ENCODE measurements around the gene FARSB. TPM values are rescaled to one million over a fixed set of nuclear protein-coding genes. Genes with fewer than 3 reads are reported as not detected.
A peak's percentile ranks its signal among the peaks of the same experiment; 100 is the strongest.

FARSB gene
- total RNA-seq, 4 donors from 2014 or later, result 11.1 to 14.3 (median 13.0) TPM

DNA sequence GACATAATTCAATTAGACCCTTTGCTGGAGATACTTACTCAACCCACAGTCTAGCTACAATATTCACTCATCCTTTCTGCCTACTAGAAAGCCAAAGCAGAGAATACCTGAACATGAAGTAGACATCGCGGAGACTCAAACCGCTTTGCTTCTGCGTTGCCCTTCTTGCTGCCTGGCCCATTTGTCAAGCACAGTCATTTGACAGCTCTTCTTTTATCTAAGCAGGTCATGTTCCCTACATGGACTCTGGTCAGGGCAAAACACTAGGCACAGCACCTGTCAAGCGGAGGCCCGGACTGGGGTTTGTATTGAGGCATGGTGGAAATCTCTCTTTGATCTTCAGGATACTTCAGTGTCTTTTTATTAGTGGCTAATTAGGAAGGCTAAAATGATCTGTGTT is 89.7 kb downstream of the FARSB start:
- no peaks in the 10 kb centered on the region for H3K9me3 ChIP-seq
- ATAC-seq, result no peak
- H3K4me1 ChIP-seq, result peaks cover 0 to 26% (median 0%) of the 10 kb centered on the region in 3 donors
- H3K4me3 ChIP-seq, result no peak overlapping the region
- WGBS, 2 donors (ENCODE audit: low coverage in 1 of 2), result 80% methylated on average over 1 of the region's 6 CpGs; no CpG with 5 or more reads in 1 of the 2 donors
- H3K27me3 ChIP-seq, result no peaks in the 10 kb centered on the region
- no peak for TF ChIP-seq CTCF (IDR thresholded peaks at IDR 0.05)
- TF ChIP-seq POLR2A (IDR thresholded peaks at IDR 0.05), result no peak
- no peak for TF ChIP-seq POLR2AphosphoS5 (IDR thresholded peaks at IDR 0.05)
- TF ChIP-seq EP300 (IDR thresholded peaks at IDR 0.05), result no peak
- peaks cover 0 to 13% of the 10 kb centered on the region in 2 donors for H3K36me3 ChIP-seq
- no peak overlapping the region for H3K27ac ChIP-seq

- peaks cover 0 to 8% (median 0%) of the 10 kb centered on the region in 3 donors for H3K4me1 ChIP-seq
- H3K4me3 ChIP-seq, result no peak overlapping the region
- no peaks in the 10 kb centered on the region for H3K9me3 ChIP-seq
- TF ChIP-seq POLR2A (IDR thresholded peaks at IDR 0.05), result no peak
- 80 to 93% methylated on average over 6 of the region's 6 CpGs for WGBS, 2 donors (ENCODE audit: low coverage in 1 of 2)
- peaks cover 0 to 9% of the 10 kb centered on the region in 2 donors for H3K36me3 ChIP-seq
- H3K27ac ChIP-seq, result no peak overlapping the region
- no peaks in the 10 kb centered on the region for H3K27me3 ChIP-seq
- ATAC-seq, result no peak
Observed at GRCh38 chr2:222563936-222564335, 92.0 kb downstream of the FARSB start.

GRCh38 chr2:222563106-222563718 is 92.7 kb downstream of the FARSB start:
- TF ChIP-seq POLR2A (IDR thresholded peaks at IDR 0.05), result no peak
- no peak for TF ChIP-seq CTCF (IDR thresholded peaks at IDR 0.05)
- no peak for TF ChIP-seq POLR2AphosphoS5 (IDR thresholded peaks at IDR 0.05)
- TF ChIP-seq EP300 (IDR thresholded peaks at IDR 0.05), result no peak
- ATAC-seq, result no peak
- 70 to 71% methylated on average over 9 to 11 of the region's 11 CpGs for WGBS, 2 donors (ENCODE audit: low coverage in 1 of 2)

GRCh38 chr2:222561817-222562645 is 93.9 kb downstream of the FARSB start:
- no peak overlapping the region for H3K4me3 ChIP-seq
- H3K27me3 ChIP-seq, result peaks cover 5% of the 10 kb centered on the region
- peaks cover 0 to 6% of the 10 kb centered on the region in 2 donors for H3K36me3 ChIP-seq
- H3K27ac ChIP-seq, result no peak overlapping the region
- peak; percentile 58 for ATAC-seq
- TF ChIP-seq CTCF (IDR thresholded peaks at IDR 0.05), result peak; percentile 43 to 69 (median 65)
- no peak for TF ChIP-seq POLR2A (IDR thresholded peaks at IDR 0.05)
- no peak for TF ChIP-seq POLR2AphosphoS5 (IDR thresholded peaks at IDR 0.05)
- WGBS, 2 donors (ENCODE audit: low coverage in 1 of 2), result 51 to 60% methylated on average over 5 to 6 of the region's 6 CpGs
- no peaks in the 10 kb centered on the region for H3K9me3 ChIP-seq
- no peaks in the 10 kb centered on the region for H3K4me1 ChIP-seq

More at GRCh38 chr2:222563106-222563718, 92.7 kb downstream of the FARSB start:
- H3K9me3 ChIP-seq, result no peaks in the 10 kb centered on the region
- peaks cover 0 to 6% of the 10 kb centered on the region in 2 donors for H3K36me3 ChIP-seq
- no peaks in the 10 kb centered on the region for H3K27me3 ChIP-seq
- H3K4me1 ChIP-seq, result peaks cover 0 to under 1% (median 0%) of the 10 kb centered on the region in 3 donors
- no peak overlapping the region for H3K27ac ChIP-seq
- no peak overlapping the region for H3K4me3 ChIP-seq

GRCh38 chr2:222561151-222561550 is 94.7 kb downstream of the FARSB start:
- H3K4me3 ChIP-seq, result no peak overlapping the region
- peaks cover 8% of the 10 kb centered on the region for H3K27me3 ChIP-seq
- TF ChIP-seq POLR2AphosphoS5 (IDR thresholded peaks at IDR 0.05), result no peak
- TF ChIP-seq POLR2A (IDR thresholded peaks at IDR 0.05), result no peak
- no peak for TF ChIP-seq EP300 (IDR thresholded peaks at IDR 0.05)
- TF ChIP-seq CTCF (IDR thresholded peaks at IDR 0.05), result no peak
- no peaks in the 10 kb centered on the region for H3K4me1 ChIP-seq
- no peaks in the 10 kb centered on the region for H3K36me3 ChIP-seq
- no peak for ATAC-seq
- WGBS, 2 donors (ENCODE audit: low coverage in 1 of 2), result 90 to 93% methylated on average over 3 to 4 of the region's 4 CpGs
- H3K27ac ChIP-seq, result no peak overlapping the region
- H3K9me3 ChIP-seq, result no peaks in the 10 kb centered on the region

Data from gastroesophageal sphincter (tissue), 4 donors.